K562 (cell line): ENCODE measurements around the gene ROM1. TPM values are rescaled to one million over a fixed set of nuclear protein-coding genes. Genes with fewer than 3 reads are reported as not detected.

Source experiments
- ARID4B ChIP-seq: sonication (generic); formaldehyde crosslinking; IDR thresholded peaks from 2 replicates; pipeline ENCODE4 v1.8.0; 2022; ENCODE audit warnings: mild to moderate bottlenecking, missing genetic modification reagents
- BCOR ChIP-seq: fragments of 450-650 bp; IDR thresholded peaks from 2 replicates; pipeline ENCODE4 v1.6.1; 2016
- CBX8 ChIP-seq: fragments of 200-600 bp; sonication (generic); IDR thresholded peaks from 2 replicates; pipeline ENCODE4 v1.6.1; 2012; ENCODE audit warnings: borderline replicate concordance, mixed run types, low read depth, mild to moderate bottlenecking, moderate library complexity, mixed read lengths, low read length, control low read depth, inconsistent platforms; ENCODE audit not compliant: poor library complexity, severe bottlenecking; ENCODE audit errors: extremely low read depth
- CEBPB ChIP-seq: fragments of 450-650 bp; IDR thresholded peaks from 2 replicates; pipeline ENCODE4 v1.6.1; 2016; ENCODE audit warnings: missing genetic modification characterization, missing compliant biosample characterization
- HDAC1 ChIP-seq, 2 experiments: fragments of 450-650 bp; IDR thresholded peaks; 2 replicates each; pipeline ENCODE4 v1.6.1; 2016 to 2017; ENCODE audit warnings: inconsistent platforms in 1 of 2, mild to moderate bottlenecking in 1 of 2, moderate library complexity in 1 of 2
- HDAC8 ChIP-seq: fragments of 450-650 bp; IDR thresholded peaks from 2 replicates; pipeline ENCODE4 v1.6.1; 2016; ENCODE audit warnings: mild to moderate bottlenecking, missing genetic modification characterization, moderate library complexity, missing compliant biosample characterization
- HMG20A ChIP-seq: fragments of 450-650 bp; formaldehyde crosslinking; conservative IDR thresholded peaks from 2 replicates; pipeline ENCODE4 v1.4.0; 2020; ENCODE audit warnings: mild to moderate bottlenecking, mixed read lengths
- KLF16 ChIP-seq: IDR thresholded peaks from 2 replicates; pipeline ENCODE4 v1.6.1; 2016; ENCODE audit warnings: antibody characterized with exemption
- MAZ ChIP-seq, 2 experiments: fragments of 450-650 bp in 1 of 2; sonication (generic) in 1 of 2; formaldehyde crosslinking; IDR thresholded peaks in 1 of 2; conservative IDR thresholded peaks in 1 of 2; 2 replicates each; pipeline versions ENCODE4 v1.4.0 to v1.5.0; 2020; ENCODE audit warnings: mild to moderate bottlenecking in 1 of 2, missing genetic modification reagents in 1 of 2
- MYBL2 ChIP-seq, 2 experiments: fragments of 450-650 bp in 1 of 2; sonication (generic) in 1 of 2; formaldehyde crosslinking in 1 of 2; IDR thresholded peaks; 2 replicates each; pipeline versions ENCODE4 v1.6.1 to v1.8.1; 2017 to 2022; ENCODE audit warnings: borderline replicate concordance in 1 of 2, inconsistent platforms in 1 of 2, low read depth in 1 of 2, mild to moderate bottlenecking in 1 of 2, missing genetic modification reagents in 1 of 2, moderate library complexity in 1 of 2
- NFRKB ChIP-seq: fragments of 450-650 bp; IDR thresholded peaks from 2 replicates; pipeline ENCODE4 v1.6.1; 2016; ENCODE audit warnings: low read depth
- RB1 ChIP-seq: fragments of 450-650 bp; IDR thresholded peaks from 2 replicates; pipeline ENCODE4 v1.6.1; 2017; ENCODE audit warnings: low read depth, mild to moderate bottlenecking
- RCOR1 ChIP-seq, 2 experiments: IDR thresholded peaks; 2 replicates each; pipeline ENCODE4 v1.6.1; 2012; ENCODE audit warnings: low read depth in 2 of 2, low read length in 2 of 2, borderline replicate concordance in 1 of 2, improper control_type of control experiment in 1 of 2
- SMARCB1 ChIP-seq: IDR thresholded peaks from 2 replicates; pipeline ENCODE4 v1.6.1; 2011; ENCODE audit warnings: improper control_type of control experiment, low read depth; ENCODE audit not compliant: insufficient read length
- ZFX ChIP-seq: sonication (generic); formaldehyde crosslinking; IDR thresholded peaks from 2 replicates; pipeline ENCODE4 v1.8.0; 2022; ENCODE audit warnings: mild to moderate bottlenecking, missing genetic modification reagents, moderate library complexity
- ZNF121 ChIP-seq: sonication (generic); formaldehyde crosslinking; conservative IDR thresholded peaks from 2 replicates; pipeline ENCODE4 v1.8.0; 2022; ENCODE audit warnings: missing genetic modification reagents
- ZNF324 ChIP-seq: fragments of 250-450 bp; sonication (Bioruptor Pico); IDR thresholded peaks from 2 replicates; pipeline ENCODE4 v1.4.0; 2020; ENCODE audit warnings: mild to moderate bottlenecking
- polyA plus RNA-seq, 8 experiments: library from polyadenylated mRNA; depleted of rRNA in 4 of 8; stranded (reverse) in 5 of 8; unstranded in 3 of 8; fragments of >200 nt; fragmentation: Nextera tagmentation in 2 of 8; fragmentation: Illumina TruSeq in 1 of 8; extraction: Ambion mirVana in 2 of 8; extraction: Trizol in 1 of 8; gene quantifications; 2 replicates each; pipeline versions ENCODE4 v1.2.1 to v1.2.3, GENCODE V29; 2011 to 2014; ENCODE audit warnings: inconsistent platforms in 1 of 8, missing spikeins in 1 of 8
- total RNA-seq, 7 experiments: library from RNA; depleted of rRNA in 6 of 7; stranded (reverse); fragments of >200 nt in 6 of 7; fragmentation: Illumina TruSeq in 2 of 7; extraction: Trizol in 2 of 7; gene quantifications; 2 replicates each; pipeline versions ENCODE4 v1.2.1 to v1.2.3, GENCODE V29; 2011 to 2021; ENCODE audit warnings: low replicate concordance in 1 of 7
- TF ChIP-seq, protein P1 (sequence below), 2 experiments: fragments of 150-350 bp in 1 of 2; IDR thresholded peaks; 2 replicates each; pipeline ENCODE4 v1.6.1; 2012 to 2016; ENCODE audit warnings: low read depth in 2 of 2, low read length in 2 of 2, mild to moderate bottlenecking in 1 of 2, moderate library complexity in 1 of 2
- TF ChIP-seq, protein P2 (sequence below): fragments of 250-450 bp; sonication (Bioruptor Pico); IDR thresholded peaks from 2 replicates; pipeline ENCODE4 v1.6.1; 2021; ENCODE audit warnings: mild to moderate bottlenecking

ROM1 gene
- total and polyA plus RNA-seq, 9 of the 15 experiments (the other 6 are each of a cell fraction or from before 2014, with no cell fraction given), result 0.75 to 4.0 (median 2.6) TPM

GRCh38 chr11:62656796-62657429 is 43.9 kb downstream of the ROM1 start (continued):
- peak; percentile 23; the same call in 1 of the 2 replicates for TF ChIP-seq ZFX (CRISPR knock-in tag)
- TF ChIP-seq HDAC8 (tag), result no peak
- TF ChIP-seq MYBL2 (IDR thresholded peaks at IDR 0.05; ENCODE audit: low read depth), result no peak
- TF ChIP-seq MYBL2 (CRISPR knock-in tag; IDR thresholded peaks at IDR 0.05; ENCODE audit: borderline replicate concordance), result no peak
- TF ChIP-seq MAZ (CRISPR knock-in tag; conservative IDR thresholded peaks at IDR 0.05 in 1 of 2, IDR thresholded peaks at IDR 0.05 in 1 of 2), result no peak
- TF ChIP-seq ARID4B (CRISPR knock-in tag), result no peak
- no peak for TF ChIP-seq CBX8
- TF ChIP-seq ZNF121 (CRISPR knock-in tag), result no peak
- peak; percentile 92 for TF ChIP-seq CEBPB (tag)
- no peak for TF ChIP-seq HDAC1 (IDR thresholded peaks at IDR 0.05)
- TF ChIP-seq, protein P1, sequence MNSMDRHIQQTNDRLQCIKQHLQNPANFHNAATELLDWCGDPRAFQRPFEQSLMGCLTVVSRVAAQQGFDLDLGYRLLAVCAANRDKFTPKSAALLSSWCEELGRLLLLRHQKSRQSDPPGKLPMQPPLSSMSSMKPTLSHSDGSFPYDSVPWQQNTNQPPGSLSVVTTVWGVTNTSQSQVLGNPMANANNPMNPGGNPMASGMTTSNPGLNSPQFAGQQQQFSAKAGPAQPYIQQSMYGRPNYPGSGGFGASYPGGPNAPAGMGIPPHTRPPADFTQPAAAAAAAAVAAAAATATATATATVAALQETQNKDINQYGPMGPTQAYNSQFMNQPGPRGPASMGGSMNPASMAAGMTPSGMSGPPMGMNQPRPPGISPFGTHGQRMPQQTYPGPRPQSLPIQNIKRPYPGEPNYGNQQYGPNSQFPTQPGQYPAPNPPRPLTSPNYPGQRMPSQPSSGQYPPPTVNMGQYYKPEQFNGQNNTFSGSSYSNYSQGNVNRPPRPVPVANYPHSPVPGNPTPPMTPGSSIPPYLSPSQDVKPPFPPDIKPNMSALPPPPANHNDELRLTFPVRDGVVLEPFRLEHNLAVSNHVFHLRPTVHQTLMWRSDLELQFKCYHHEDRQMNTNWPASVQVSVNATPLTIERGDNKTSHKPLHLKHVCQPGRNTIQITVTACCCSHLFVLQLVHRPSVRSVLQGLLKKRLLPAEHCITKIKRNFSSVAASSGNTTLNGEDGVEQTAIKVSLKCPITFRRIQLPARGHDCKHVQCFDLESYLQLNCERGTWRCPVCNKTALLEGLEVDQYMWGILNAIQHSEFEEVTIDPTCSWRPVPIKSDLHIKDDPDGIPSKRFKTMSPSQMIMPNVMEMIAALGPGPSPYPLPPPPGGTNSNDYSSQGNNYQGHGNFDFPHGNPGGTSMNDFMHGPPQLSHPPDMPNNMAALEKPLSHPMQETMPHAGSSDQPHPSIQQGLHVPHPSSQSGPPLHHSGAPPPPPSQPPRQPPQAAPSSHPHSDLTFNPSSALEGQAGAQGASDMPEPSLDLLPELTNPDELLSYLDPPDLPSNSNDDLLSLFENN (IDR thresholded peaks at IDR 0.05; ENCODE audit: low read depth in 2 of 2, low read length in 2 of 2), result no peak
- TF ChIP-seq BCOR, result peak; percentile 31; the same call in 1 of the 2 replicates
- TF ChIP-seq RB1, result no peak
- TF ChIP-seq RCOR1 (IDR thresholded peaks at IDR 0.05; ENCODE audit: borderline replicate concordance in 1 of 2, low read depth in 2 of 2, low read length in 2 of 2), result no peak
- no peak for TF ChIP-seq ZNF324
- TF ChIP-seq, protein P2, sequence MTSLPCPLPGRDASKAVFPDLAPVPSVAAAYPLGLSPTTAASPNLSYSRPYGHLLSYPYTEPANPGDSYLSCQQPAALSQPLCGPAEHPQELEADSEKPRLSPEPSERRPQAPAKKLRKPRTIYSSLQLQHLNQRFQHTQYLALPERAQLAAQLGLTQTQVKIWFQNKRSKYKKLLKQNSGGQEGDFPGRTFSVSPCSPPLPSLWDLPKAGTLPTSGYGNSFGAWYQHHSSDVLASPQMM (CRISPR knock-in tag), result no peak
- no peak for TF ChIP-seq KLF16
- TF ChIP-seq HMG20A (CRISPR knock-in tag), result no peak
- no peak for TF ChIP-seq NFRKB
- TF ChIP-seq SMARCB1, result no peak
